Ishikawa (cell line): ENCODE results near the gene SYS1.

Source experiments
- CEBPB ChIP-seq: IDR thresholded peaks from 2 replicates; pipeline ENCODE4 v1.6.1; 2012
- CREB1 ChIP-seq: IDR thresholded peaks from 2 replicates; pipeline ENCODE4 v1.6.1; 2012; ENCODE audit warnings: low read depth
- EGR1 ChIP-seq: IDR thresholded peaks from 2 replicates; pipeline ENCODE4 v1.6.1; 2012
- EP300 ChIP-seq: IDR thresholded peaks from 2 replicates; pipeline ENCODE4 v1.6.1; 2012; ENCODE audit warnings: borderline replicate concordance
- FOXM1 ChIP-seq: IDR thresholded peaks from 2 replicates; pipeline ENCODE4 v1.6.1; 2012; ENCODE audit warnings: low read depth, borderline replicate concordance
- NFIC ChIP-seq: IDR thresholded peaks from 2 replicates; pipeline ENCODE4 v1.6.1; 2012
- RAD21 ChIP-seq: IDR thresholded peaks from 2 replicates; pipeline ENCODE4 v1.6.1; 2012; ENCODE audit warnings: low read depth
- TAF1 ChIP-seq: IDR thresholded peaks from 2 replicates; pipeline ENCODE4 v1.6.1; 2012; ENCODE audit warnings: low read depth, mild to moderate bottlenecking
- TCF12 ChIP-seq: IDR thresholded peaks from 2 replicates; pipeline ENCODE4 v1.6.1; 2012; ENCODE audit warnings: low read depth
- TEAD4 ChIP-seq: IDR thresholded peaks from 2 replicates; pipeline ENCODE4 v1.6.1; 2012
- YY1 ChIP-seq: IDR thresholded peaks from 2 replicates; pipeline ENCODE4 v1.6.1; 2012; ENCODE audit warnings: low read depth
- TF ChIP-seq, protein P1 (sequence below): IDR thresholded peaks from 2 replicates; pipeline ENCODE4 v1.6.1; 2012; ENCODE audit warnings: low read depth, mild to moderate bottlenecking
- TF ChIP-seq, protein P2 (sequence below): IDR thresholded peaks from 2 replicates; pipeline ENCODE4 v1.6.1; 2012
- TF ChIP-seq, protein P3 (sequence below): IDR thresholded peaks from 2 replicates; pipeline ENCODE4 v1.6.1; 2012

DNA sequence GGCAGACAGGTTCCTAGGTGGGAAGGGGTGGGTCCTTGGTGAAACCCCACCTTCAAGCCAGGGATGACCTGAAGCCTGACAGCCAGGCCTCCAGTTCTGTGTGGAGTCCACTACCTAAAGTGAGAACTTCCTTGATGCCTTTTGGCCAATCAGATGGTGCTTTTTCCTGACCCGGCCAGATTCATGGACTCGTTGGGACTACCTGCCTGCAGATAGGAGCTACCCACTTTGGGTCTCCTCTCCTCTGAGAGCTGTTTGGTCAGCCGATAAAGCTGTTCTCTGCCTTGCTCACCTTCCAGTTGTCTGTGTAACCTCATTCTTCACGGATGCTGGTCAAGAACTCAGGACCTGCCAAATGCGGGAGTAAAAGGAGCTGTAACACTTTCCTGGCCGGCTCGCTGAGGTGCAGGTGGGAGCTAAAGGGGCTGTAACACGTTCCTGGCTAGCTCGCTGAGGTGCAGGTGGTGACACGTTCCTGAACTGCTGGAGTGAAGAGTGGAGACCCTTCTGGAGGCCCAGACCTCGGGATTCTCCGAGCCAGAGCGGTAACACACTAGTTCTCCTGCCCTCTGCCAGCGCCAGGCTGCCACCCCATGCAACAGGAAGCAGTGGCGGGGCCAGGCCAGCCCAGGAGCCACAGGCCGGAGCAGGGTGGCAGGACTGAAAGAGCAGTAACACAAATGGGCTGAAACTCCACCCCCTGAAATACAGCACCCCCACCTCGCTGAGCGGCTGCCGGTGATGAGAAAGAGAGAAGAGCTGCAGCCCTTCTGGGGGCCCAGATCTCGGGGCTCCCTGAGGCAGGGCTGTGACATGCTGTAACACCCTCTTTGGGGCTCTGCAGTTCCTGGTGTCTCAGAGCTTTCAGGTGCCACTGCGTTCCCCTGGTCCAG, 31.5 kb downstream of the SYS1 start:
- TF ChIP-seq, protein P1, sequence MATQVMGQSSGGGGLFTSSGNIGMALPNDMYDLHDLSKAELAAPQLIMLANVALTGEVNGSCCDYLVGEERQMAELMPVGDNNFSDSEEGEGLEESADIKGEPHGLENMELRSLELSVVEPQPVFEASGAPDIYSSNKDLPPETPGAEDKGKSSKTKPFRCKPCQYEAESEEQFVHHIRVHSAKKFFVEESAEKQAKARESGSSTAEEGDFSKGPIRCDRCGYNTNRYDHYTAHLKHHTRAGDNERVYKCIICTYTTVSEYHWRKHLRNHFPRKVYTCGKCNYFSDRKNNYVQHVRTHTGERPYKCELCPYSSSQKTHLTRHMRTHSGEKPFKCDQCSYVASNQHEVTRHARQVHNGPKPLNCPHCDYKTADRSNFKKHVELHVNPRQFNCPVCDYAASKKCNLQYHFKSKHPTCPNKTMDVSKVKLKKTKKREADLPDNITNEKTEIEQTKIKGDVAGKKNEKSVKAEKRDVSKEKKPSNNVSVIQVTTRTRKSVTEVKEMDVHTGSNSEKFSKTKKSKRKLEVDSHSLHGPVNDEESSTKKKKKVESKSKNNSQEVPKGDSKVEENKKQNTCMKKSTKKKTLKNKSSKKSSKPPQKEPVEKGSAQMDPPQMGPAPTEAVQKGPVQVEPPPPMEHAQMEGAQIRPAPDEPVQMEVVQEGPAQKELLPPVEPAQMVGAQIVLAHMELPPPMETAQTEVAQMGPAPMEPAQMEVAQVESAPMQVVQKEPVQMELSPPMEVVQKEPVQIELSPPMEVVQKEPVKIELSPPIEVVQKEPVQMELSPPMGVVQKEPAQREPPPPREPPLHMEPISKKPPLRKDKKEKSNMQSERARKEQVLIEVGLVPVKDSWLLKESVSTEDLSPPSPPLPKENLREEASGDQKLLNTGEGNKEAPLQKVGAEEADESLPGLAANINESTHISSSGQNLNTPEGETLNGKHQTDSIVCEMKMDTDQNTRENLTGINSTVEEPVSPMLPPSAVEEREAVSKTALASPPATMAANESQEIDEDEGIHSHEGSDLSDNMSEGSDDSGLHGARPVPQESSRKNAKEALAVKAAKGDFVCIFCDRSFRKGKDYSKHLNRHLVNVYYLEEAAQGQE: no peak
- no peak for TF ChIP-seq EP300
- TF ChIP-seq RAD21: no peak
- no peak for TF ChIP-seq TCF12
- TF ChIP-seq FOXM1: no peak
- TF ChIP-seq CEBPB: no peak
- TF ChIP-seq, protein P2, sequence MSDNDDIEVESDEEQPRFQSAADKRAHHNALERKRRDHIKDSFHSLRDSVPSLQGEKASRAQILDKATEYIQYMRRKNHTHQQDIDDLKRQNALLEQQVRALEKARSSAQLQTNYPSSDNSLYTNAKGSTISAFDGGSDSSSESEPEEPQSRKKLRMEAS: no peak
- no peak for TF ChIP-seq TEAD4
- no peak for TF ChIP-seq TAF1
- TF ChIP-seq YY1: no peak
- TF ChIP-seq, protein P3, sequence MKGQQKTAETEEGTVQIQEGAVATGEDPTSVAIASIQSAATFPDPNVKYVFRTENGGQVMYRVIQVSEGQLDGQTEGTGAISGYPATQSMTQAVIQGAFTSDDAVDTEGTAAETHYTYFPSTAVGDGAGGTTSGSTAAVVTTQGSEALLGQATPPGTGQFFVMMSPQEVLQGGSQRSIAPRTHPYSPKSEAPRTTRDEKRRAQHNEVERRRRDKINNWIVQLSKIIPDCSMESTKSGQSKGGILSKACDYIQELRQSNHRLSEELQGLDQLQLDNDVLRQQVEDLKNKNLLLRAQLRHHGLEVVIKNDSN: no peak
- TF ChIP-seq NFIC: no peak
- no peak for TF ChIP-seq CREB1
- no peak for TF ChIP-seq EGR1
